ENCODE measurements around the gene ZNF605. TPM values are rescaled to one million over a fixed set of nuclear protein-coding genes. Genes with fewer than 3 reads are reported as not detected.
"Not testable (repeated sequence)": the region's sequence is repeated elsewhere in the genome, so short reads cannot be mapped to it uniquely, and the experiment has no call there.

The ZNF605 gene
- total and polyA plus RNA-seq, 2 of the 8 experiments (the other 6 are each of a cell fraction or from before 2014, with no cell fraction given), result 3.6 to 20.3 TPM

DNA sequence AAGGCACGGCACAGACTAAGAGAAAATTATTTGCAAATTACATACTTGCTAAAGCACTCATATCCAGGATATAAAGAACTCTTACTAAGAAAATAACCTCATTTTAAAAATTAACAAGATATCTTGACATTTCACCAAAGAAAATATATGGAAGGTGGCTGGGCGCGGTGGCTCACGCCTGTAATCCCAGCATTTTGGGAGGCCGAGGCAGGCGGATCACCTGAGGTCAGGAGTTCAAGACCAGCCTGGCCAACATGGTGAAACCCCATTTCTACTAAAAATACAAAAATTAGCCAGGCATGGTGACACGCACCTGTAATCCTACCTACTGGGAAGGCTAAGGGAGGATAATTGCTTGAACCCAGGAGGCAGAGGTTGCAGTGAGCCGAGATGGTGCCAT is 19.2 kb downstream of the ZNF605 start:
- H4K8ac ChIP-seq (ENCODE audit: extremely low read depth, insufficient read depth, low read length); H3K23me2 ChIP-seq (ENCODE audit: low read depth, low read length); H2AFZ ChIP-seq (ENCODE audit: low read length); H3K4ac ChIP-seq (replicated peaks; ENCODE audit: insufficient read length, low read depth, low read length); POLR2A ChIA-PET (ENCODE audit: partially characterized antibody); H3K14ac ChIP-seq (ENCODE audit: insufficient read length); CTCF ChIA-PET (ENCODE audit: partially characterized antibody); H2BK15ac ChIP-seq (ENCODE audit: low read length); H4K91ac ChIP-seq (replicated peaks; ENCODE audit: insufficient read length, low read length); H3K79me1 ChIP-seq (ENCODE audit: low read depth, low read length); DNase-seq (ENCODE audit: low read depth in 1 of 2, low spot score in 2 of 2); H3K4me3 ChIP-seq (ENCODE audit: extremely low read depth in 1 of 4, insufficient read depth in 2 of 4, low read depth in 3 of 4, low read length in 4 of 4); H3K23ac ChIP-seq (ENCODE audit: insufficient read length); H3K79me2 ChIP-seq (ENCODE audit: control insufficient read depth in 1 of 2, insufficient read depth in 2 of 2, low read length in 2 of 2); H3K4me1 ChIP-seq (replicated peaks in 1 of 4; ENCODE audit: control insufficient read depth in 3 of 4, insufficient read depth in 4 of 4, low read length in 3 of 4); H3K4me2 ChIP-seq (ENCODE audit: insufficient read depth in 1 of 2, low read depth in 2 of 2, low read length in 2 of 2); H3K27ac ChIP-seq (ENCODE audit: low read depth, low read length); H3K9ac ChIP-seq (replicated peaks in 1 of 4; ENCODE audit: extremely low read depth in 1 of 4, low read depth in 3 of 4, low read length in 3 of 4); H3K18ac ChIP-seq (ENCODE audit: extremely low read depth, low read length); H4K20me1 ChIP-seq (replicated peaks in 1 of 2; ENCODE audit: control insufficient read depth in 1 of 2, insufficient read depth in 2 of 2, low read length in 2 of 2); H2AK5ac ChIP-seq (ENCODE audit: low read depth, low read length); H3K27me3 ChIP-seq (replicated peaks in 1 of 4; ENCODE audit: control insufficient read depth in 3 of 4, extremely low read depth in 1 of 4, insufficient read depth in 3 of 4, low read length in 3 of 4); H2BK5ac ChIP-seq (ENCODE audit: low read depth, low read length); H4K5ac ChIP-seq (ENCODE audit: insufficient read length, low read depth, low read length); H2BK120ac ChIP-seq (replicated peaks; ENCODE audit: low read depth, low read length); FAIRE-seq; H2BK20ac ChIP-seq (ENCODE audit: low read length); H3K56ac ChIP-seq (replicated peaks; ENCODE audit: insufficient read length, low read depth, low read length); H2BK12ac ChIP-seq (ENCODE audit: low read depth, low read length): not testable (repeated sequence)
- Histone ChIP-seq H3K9me3 (ENCODE audit: insufficient read depth in 2 of 2, low read depth in 1 of 2, low read length in 1 of 2) (peaks cover 42 to 61% of the 10 kb centered on the region in 2 experiments), H3K36me3 (ENCODE audit: control insufficient read depth in 2 of 4, insufficient read depth in 4 of 4, low read length in 3 of 4) (peaks cover 0 to 19% (median 9%) of the 10 kb centered on the region in 4 experiments; a peak in 6 of 8 replicates)
- 89% methylated on average over 8 of the region's 8 CpGs; no CpG with 5 or more reads in 1 of the 2 experiments for WGBS, 2 experiments (ENCODE audit: extremely low coverage in 1 of 2, insufficient coverage in 1 of 2, insufficient read length in 1 of 2, insufficient replicate concordance in 2 of 2, low coverage in 1 of 2, low lambda C conversion rate in 2 of 2, missing lambda C conversion rate in 1 of 2)
